ENCODE results near the gene CFAP57. TPM values are rescaled to one million over a fixed set of nuclear protein-coding genes. Genes with fewer than 3 reads are reported as not detected.

Gene CFAP57
- total RNA-seq, 4 donors from 2014 or later: 0.40 to 5.6 (median 1.8) TPM

DNA sequence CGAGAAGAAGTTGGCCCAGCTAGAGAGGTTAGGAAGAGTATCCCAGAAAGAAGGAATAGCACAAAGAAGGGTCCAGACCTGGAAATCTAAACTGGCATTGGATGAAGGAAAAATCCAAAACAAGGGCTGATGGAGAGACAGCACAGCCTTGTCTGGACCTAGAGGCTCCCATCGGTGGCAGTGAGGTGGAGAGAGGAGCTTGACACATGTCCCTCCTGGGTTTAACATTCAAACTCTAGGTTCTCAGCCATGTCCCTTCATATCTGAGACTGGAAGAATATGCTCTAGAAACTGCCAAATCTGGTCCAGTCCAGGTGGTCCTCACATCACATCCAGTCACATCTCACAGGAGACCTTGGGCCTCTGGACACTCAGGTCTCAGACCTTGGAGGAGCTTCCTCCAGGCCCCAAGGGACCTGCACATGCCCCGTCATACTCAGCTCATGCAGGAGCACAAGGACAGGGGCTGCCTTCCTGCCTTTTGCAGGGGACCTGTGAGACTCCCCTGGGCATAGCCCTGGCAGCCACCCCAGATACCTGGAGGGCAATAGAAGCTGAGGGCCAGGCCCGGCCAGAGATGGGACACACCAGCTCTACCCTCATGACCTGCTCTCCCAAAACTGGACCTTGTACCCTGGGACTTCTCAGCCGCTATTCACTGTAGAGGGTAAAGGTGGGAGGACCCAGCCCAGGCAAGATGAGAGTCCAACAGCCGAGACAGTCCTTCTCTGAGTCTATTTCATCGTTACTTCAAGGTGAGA lies 105.2 kb downstream of the CFAP57 start:
- Histone ChIP-seq H3K27me3 (no peaks in the 10 kb centered on the region), H3K4me1 (no peaks in the 10 kb centered on the region), H3K4me3 (no peak overlapping the region), H3K36me3 (no peaks in the 10 kb centered on the region), H3K27ac (no peak overlapping the region), H3K9me3 (no peaks in the 10 kb centered on the region)
- no peak for DNase-seq
- intact Hi-C loops (cut with DNase I; ENCODE audit: low total_unique reads): no loop called here
- TF ChIP-seq POLR2A (IDR thresholded peaks at IDR 0.05): no peak
- TF ChIP-seq, protein P1, sequence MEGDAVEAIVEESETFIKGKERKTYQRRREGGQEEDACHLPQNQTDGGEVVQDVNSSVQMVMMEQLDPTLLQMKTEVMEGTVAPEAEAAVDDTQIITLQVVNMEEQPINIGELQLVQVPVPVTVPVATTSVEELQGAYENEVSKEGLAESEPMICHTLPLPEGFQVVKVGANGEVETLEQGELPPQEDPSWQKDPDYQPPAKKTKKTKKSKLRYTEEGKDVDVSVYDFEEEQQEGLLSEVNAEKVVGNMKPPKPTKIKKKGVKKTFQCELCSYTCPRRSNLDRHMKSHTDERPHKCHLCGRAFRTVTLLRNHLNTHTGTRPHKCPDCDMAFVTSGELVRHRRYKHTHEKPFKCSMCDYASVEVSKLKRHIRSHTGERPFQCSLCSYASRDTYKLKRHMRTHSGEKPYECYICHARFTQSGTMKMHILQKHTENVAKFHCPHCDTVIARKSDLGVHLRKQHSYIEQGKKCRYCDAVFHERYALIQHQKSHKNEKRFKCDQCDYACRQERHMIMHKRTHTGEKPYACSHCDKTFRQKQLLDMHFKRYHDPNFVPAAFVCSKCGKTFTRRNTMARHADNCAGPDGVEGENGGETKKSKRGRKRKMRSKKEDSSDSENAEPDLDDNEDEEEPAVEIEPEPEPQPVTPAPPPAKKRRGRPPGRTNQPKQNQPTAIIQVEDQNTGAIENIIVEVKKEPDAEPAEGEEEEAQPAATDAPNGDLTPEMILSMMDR (IDR thresholded peaks at IDR 0.05): no peak

DNA sequence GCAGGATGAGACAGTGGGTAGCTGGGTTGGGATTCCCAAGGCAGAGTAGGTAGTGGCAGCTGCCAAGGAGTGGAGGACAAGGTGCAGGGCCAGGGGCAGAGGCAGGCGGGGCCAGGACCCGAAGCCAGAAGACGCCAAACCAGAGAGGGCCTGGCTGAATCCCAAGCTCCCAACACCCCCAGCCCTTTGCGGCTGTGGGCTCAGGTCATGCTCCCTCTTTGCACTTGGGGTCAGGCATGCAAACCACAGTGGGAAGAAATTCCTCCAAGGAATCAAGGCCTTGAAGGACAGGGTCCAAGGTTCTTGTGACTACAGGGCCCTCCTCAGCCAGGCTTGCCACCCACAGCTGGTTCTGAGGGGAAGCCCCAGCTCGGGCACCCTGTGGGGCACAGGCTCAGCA lies 107.0 kb downstream of the CFAP57 start:
- DNase-seq: no peak
- intact Hi-C loops (cut with DNase I; ENCODE audit: low total_unique reads): no loop called here
- TF ChIP-seq, protein P1 (IDR thresholded peaks at IDR 0.05): no peak
- no peak for TF ChIP-seq POLR2A (IDR thresholded peaks at IDR 0.05)
- Histone ChIP-seq H3K27me3 (no peaks in the 10 kb centered on the region), H3K4me1 (no peaks in the 10 kb centered on the region), H3K9me3 (no peaks in the 10 kb centered on the region), H3K27ac (no peak overlapping the region), H3K36me3 (no peaks in the 10 kb centered on the region), H3K4me3 (no peak overlapping the region)

DNA sequence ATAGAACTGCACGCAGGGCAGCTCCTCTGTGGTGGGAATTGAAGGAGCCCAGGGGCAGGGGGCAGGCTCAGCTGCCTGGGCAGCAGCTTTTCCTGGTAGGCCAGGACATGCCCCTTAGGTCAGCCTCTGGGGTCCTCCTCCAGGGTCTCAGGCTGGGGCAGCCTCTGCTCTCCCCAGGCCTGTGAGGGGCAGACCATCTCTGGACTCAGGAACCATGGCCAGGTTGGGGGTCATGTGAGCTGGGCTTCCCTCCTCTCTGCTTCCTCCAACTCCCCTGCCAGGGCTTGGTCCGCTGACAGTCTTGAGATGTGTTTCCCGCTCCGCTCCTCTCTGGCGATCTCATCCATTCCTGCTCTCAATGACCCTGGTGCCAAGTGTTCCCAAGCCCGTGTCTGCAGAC lies 107.5 kb downstream of the CFAP57 start:
- no peak overlapping the region for H3K4me3 ChIP-seq
- intact Hi-C loops (cut with DNase I; ENCODE audit: low total_unique reads): no loop called here
- H3K9me3 ChIP-seq: no peaks in the 10 kb centered on the region
- no peaks in the 10 kb centered on the region for H3K27me3 ChIP-seq
- DNase-seq: no peak
- H3K27ac ChIP-seq: no peak overlapping the region
- TF ChIP-seq, protein P1 (IDR thresholded peaks at IDR 0.05): no peak
- TF ChIP-seq POLR2A (IDR thresholded peaks at IDR 0.05): no peak
- no peaks in the 10 kb centered on the region for H3K4me1 ChIP-seq
- H3K36me3 ChIP-seq: no peaks in the 10 kb centered on the region

DNA sequence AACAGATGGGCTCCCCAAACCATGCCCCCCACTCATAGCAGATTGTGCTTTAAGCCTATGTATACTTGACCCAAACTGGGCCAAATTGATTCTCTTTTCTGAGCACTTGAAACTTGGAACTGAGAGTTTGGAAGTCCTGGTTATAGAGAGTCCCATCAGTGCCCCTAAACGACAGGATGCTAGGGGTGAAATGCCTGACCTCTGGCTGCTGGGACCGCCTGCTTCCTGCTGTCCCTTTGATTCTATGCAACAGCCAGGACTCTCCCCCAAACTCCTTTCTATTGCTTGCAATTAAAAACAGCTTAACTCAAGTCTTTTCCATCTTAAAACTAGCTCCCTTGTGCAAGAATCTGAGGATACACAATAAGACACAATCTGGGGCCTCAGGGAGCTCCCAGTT lies 108.6 kb downstream of the CFAP57 start:
- Histone ChIP-seq H3K36me3 (no peaks in the 10 kb centered on the region), H3K27me3 (no peaks in the 10 kb centered on the region), H3K4me1 (no peaks in the 10 kb centered on the region), H3K4me3 (no peak overlapping the region), H3K9me3 (no peaks in the 10 kb centered on the region), H3K27ac (no peak overlapping the region)
- TF ChIP-seq, protein P1 (IDR thresholded peaks at IDR 0.05): no peak
- no peak for TF ChIP-seq POLR2A (IDR thresholded peaks at IDR 0.05)
- DNase-seq: no peak
- intact Hi-C loops (cut with DNase I; ENCODE audit: low total_unique reads): no loop called here

DNA sequence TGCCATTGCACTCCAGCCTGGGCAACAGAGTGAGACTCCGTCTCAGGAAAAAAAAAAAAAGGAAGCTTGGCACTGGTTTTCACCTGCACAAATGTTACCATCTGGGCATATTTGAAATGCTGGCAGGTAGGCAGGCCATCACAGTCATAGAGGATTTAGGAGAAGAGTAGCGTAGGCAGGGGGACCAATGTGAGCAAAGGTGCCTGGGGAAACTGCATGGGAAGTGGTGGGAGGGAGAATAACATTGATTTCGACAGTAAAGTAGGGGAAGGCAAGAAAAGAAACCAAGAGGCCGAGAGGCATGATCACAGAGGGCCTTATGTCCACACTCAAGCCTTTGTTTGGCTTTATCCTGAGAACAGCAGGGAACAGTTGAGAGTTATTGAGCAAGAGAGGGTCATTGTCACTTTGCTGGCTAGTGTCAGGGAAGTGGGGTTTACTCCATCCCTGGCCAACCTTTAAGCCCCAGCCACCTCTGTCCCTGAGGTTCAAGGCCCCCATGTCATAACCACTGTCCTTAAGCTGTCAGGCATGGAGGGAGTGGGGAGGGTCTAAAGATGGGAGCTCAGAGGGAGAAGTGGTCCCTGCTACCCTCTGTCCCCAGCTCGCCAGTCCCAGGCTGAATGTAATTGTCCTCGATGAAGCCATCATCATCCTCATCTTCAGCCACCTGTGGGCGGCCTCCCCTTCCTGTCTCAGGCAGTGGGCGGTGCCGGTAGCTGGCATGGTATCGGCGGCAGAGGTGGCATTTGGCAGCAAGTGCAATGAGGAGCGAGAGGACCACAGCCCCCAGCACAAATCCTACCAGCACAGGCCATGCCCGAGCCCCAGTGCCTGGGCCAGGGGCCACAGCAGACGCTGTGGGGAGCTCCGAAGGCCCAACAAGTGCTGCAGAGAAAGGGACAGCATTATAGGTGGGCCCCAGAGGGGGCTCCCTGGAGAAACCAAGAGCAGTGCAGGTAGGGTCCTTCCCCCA lies 110.4 kb downstream of the CFAP57 start:
- Histone ChIP-seq H3K4me3 (no peak overlapping the region), H3K36me3 (no peaks in the 10 kb centered on the region), H3K27me3 (no peaks in the 10 kb centered on the region), H3K4me1 (no peaks in the 10 kb centered on the region), H3K9me3 (no peaks in the 10 kb centered on the region), H3K27ac (no peak overlapping the region)
- intact Hi-C loops (cut with DNase I; ENCODE audit: low total_unique reads): no loop called here
- no peak for TF ChIP-seq POLR2A (IDR thresholded peaks at IDR 0.05)
- TF ChIP-seq, protein P1 (IDR thresholded peaks at IDR 0.05): no peak
- DNase-seq: no peak

Measured in uterus (tissue), 4 donors.